H9 (cell line): ENCODE measurements around the gene SESTD1. TPM values are rescaled to one million over a fixed set of nuclear protein-coding genes. Genes with fewer than 3 reads are reported as not detected.

Source experiments
- DNase-seq: peaks from one replicate; pipeline ENCODE4 v3.0.0-alpha.2; 2017
- H2AFZ ChIP-seq: one replicate; pipeline ENCODE4 v1.6.1; 2013; ENCODE audit warnings: mild to moderate bottlenecking, low read length, control low read depth, moderate library complexity
- H2AK5ac ChIP-seq: 2 replicates; pipeline ENCODE4 v1.6.1; 2013; ENCODE audit warnings: low read length, control low read depth, mixed read lengths; ENCODE audit not compliant: insufficient read length
- H2BK120ac ChIP-seq: one replicate; pipeline ENCODE4 v1.6.1; 2013; ENCODE audit warnings: low read depth, mild to moderate bottlenecking, low read length, control low read depth, inconsistent platforms; ENCODE audit not compliant: poor library complexity, severe bottlenecking
- H2BK12ac ChIP-seq: 2 replicates; pipeline ENCODE4 v1.6.1; 2013; ENCODE audit warnings: low read length, control low read depth, mixed read lengths, low read depth; ENCODE audit not compliant: insufficient read length
- H2BK15ac ChIP-seq: 2 replicates; pipeline ENCODE4 v1.6.1; 2013; ENCODE audit warnings: low read depth, low read length, control low read depth
- H2BK20ac ChIP-seq: one replicate; pipeline ENCODE4 v1.6.1; 2013; ENCODE audit warnings: low read depth, mild to moderate bottlenecking, low read length, control low read depth, inconsistent platforms; ENCODE audit not compliant: poor library complexity, severe bottlenecking
- H2BK5ac ChIP-seq: 2 replicates; pipeline ENCODE4 v1.6.1; 2013; ENCODE audit warnings: low read length, control low read depth, mixed read lengths; ENCODE audit not compliant: insufficient read length
- H3K14ac ChIP-seq: 2 replicates; pipeline ENCODE4 v1.6.1; 2013; ENCODE audit warnings: low read length, control low read depth; ENCODE audit not compliant: insufficient read depth
- H3K18ac ChIP-seq: 2 replicates; pipeline ENCODE4 v1.6.1; 2013; ENCODE audit warnings: low read depth, mild to moderate bottlenecking, mixed read lengths, low read length, control low read depth; ENCODE audit not compliant: insufficient read length
- H3K23ac ChIP-seq: 2 replicates; pipeline ENCODE4 v1.6.1; 2013; ENCODE audit warnings: low read length, control low read depth, mixed read lengths, low read depth; ENCODE audit not compliant: insufficient read length
- H3K23me2 ChIP-seq: 2 replicates; pipeline ENCODE4 v1.6.1; 2013; ENCODE audit warnings: low read depth, mild to moderate bottlenecking, mixed read lengths, low read length, control low read depth; ENCODE audit not compliant: insufficient read length, poor library complexity, severe bottlenecking
- H3K27ac ChIP-seq: 2 replicates; pipeline ENCODE4 v1.5.1; 2013; ENCODE audit warnings: low read length, control low read depth, mixed read lengths, low read depth; ENCODE audit not compliant: insufficient read length
- H3K27me3 ChIP-seq: 2 replicates; pipeline ENCODE4 v1.6.1; 2013; ENCODE audit warnings: low read length, control low read depth, inconsistent platforms; ENCODE audit not compliant: insufficient read depth
- H3K4ac ChIP-seq: 2 replicates; pipeline ENCODE4 v1.6.1; 2013; ENCODE audit warnings: low read depth, mild to moderate bottlenecking, control low read depth, inconsistent platforms, low read length, moderate library complexity
- H3K4me1 ChIP-seq: 2 replicates; pipeline ENCODE4 v1.6.1; 2013; ENCODE audit warnings: low read length, control low read depth, inconsistent platforms; ENCODE audit not compliant: insufficient read depth
- H3K4me2 ChIP-seq: 2 replicates; pipeline ENCODE4 v1.6.1; 2013; ENCODE audit warnings: low read length, control low read depth, mixed read lengths; ENCODE audit not compliant: insufficient read length, insufficient read depth
- H3K56ac ChIP-seq: 2 replicates; pipeline ENCODE4 v1.6.1; 2013; ENCODE audit warnings: low read depth, mild to moderate bottlenecking, mixed read lengths, low read length, control low read depth; ENCODE audit not compliant: insufficient read length
- H3K79me1 ChIP-seq: 2 replicates; pipeline ENCODE4 v1.6.1; 2013; ENCODE audit warnings: low read depth, mild to moderate bottlenecking, moderate library complexity, low read length, control low read depth, inconsistent platforms; ENCODE audit not compliant: insufficient read depth, poor library complexity, severe bottlenecking
- H3K79me2 ChIP-seq: 2 replicates; pipeline ENCODE4 v1.6.1; 2013; ENCODE audit warnings: low read length, control low read depth, inconsistent platforms; ENCODE audit not compliant: insufficient read depth
- H3K9ac ChIP-seq: 2 replicates; pipeline ENCODE4 v1.6.1; 2013; ENCODE audit warnings: low read length, control low read depth, mixed read lengths; ENCODE audit not compliant: insufficient read length; ENCODE audit errors: extremely low read depth
- H3K9me3 ChIP-seq: one replicate; pipeline ENCODE4 v1.6.1; 2013; ENCODE audit warnings: low read depth, low read length, inconsistent platforms; ENCODE audit not compliant: control insufficient read depth
- H3T11ph ChIP-seq: one replicate; pipeline ENCODE4 v1.6.1; 2013; ENCODE audit warnings: mild to moderate bottlenecking, low read length, control low read depth, inconsistent platforms
- H4K20me1 ChIP-seq: one replicate; pipeline ENCODE4 v1.6.1; 2013; ENCODE audit not compliant: control insufficient read depth, insufficient read length, insufficient read depth
- H4K5ac ChIP-seq: 2 replicates; pipeline ENCODE4 v1.6.1; 2013; ENCODE audit warnings: low read depth, mild to moderate bottlenecking, mixed read lengths, low read length, control low read depth; ENCODE audit not compliant: insufficient read length
- H4K8ac ChIP-seq: replicated peaks from 2 replicates; pipeline ENCODE4 v1.6.1; 2013; ENCODE audit warnings: low read length, control low read depth, mixed read lengths, low read depth; ENCODE audit not compliant: insufficient read length
- H4K91ac ChIP-seq: 2 replicates; pipeline ENCODE4 v1.6.1; 2013; ENCODE audit warnings: low read depth, mild to moderate bottlenecking, moderate library complexity, mixed read lengths, low read length, control low read depth; ENCODE audit not compliant: insufficient read length
- H3K27ac Mint-ChIP-seq, 3 experiments: 2 replicates in 2 of 3; 3 replicates in 1 of 3; pipeline ENCODE4 v1.8.0; 2020 to 2021; ENCODE audit warnings: mixed read lengths in 3 of 3, mild to moderate bottlenecking in 1 of 3, moderate library complexity in 1 of 3
- H3K27me3 Mint-ChIP-seq: 2 replicates; pipeline ENCODE4 v1.8.0; 2021; ENCODE audit warnings: low read depth, mild to moderate bottlenecking, moderate library complexity, mixed read lengths
- H3K36me3 Mint-ChIP-seq, 3 experiments: 2 replicates in 2 of 3; 3 replicates in 1 of 3; pipeline ENCODE4 v1.8.0; 2020 to 2021; ENCODE audit warnings: low read depth in 3 of 3, mixed read lengths in 3 of 3; ENCODE audit not compliant: insufficient read depth in 1 of 3
- H3K4me1 Mint-ChIP-seq, 2 experiments: 2 replicates each; pipeline ENCODE4 v1.8.0; 2020; ENCODE audit warnings: mixed read lengths in 2 of 2
- H3K4me3 Mint-ChIP-seq, 2 experiments: 2 replicates in 1 of 2; 3 replicates in 1 of 2; pipeline ENCODE4 v1.8.0; 2020 to 2021; ENCODE audit warnings: mild to moderate bottlenecking in 2 of 2, mixed read lengths in 2 of 2, moderate library complexity in 1 of 2
- H3K9me3 Mint-ChIP-seq, 2 experiments: 2 replicates in 1 of 2; 3 replicates in 1 of 2; pipeline ENCODE4 v1.8.0; 2020; ENCODE audit warnings: mild to moderate bottlenecking in 2 of 2, mixed read lengths in 2 of 2, moderate library complexity in 1 of 2
- WGBS: extraction: QIAGEN DNeasy Blood & Tissue Kit; methylation state at CpG from one replicate; pipeline ENCODE4 v1.1.7; 2013; ENCODE audit warnings: missing lambda C conversion rate, low lambda C conversion rate, mixed read lengths; ENCODE audit not compliant: insufficient read length; ENCODE audit errors: extremely low coverage; 5-methylcytosine and 5-hydroxymethylcytosine counted together
- total RNA-seq: library from RNA; stranded (reverse); gene quantifications from 2 replicates; pipeline ENCODE4 v1.2.1, GENCODE V29; 2021
- TF ChIP-seq, protein P1 (sequence below): fragments of 200-600 bp; sonication (generic); conservative IDR thresholded peaks from 3 replicates; pipeline ENCODE4 v1.8.0; 2021; ENCODE audit warnings: antibody characterized with exemption, mild to moderate bottlenecking

Gene SESTD1
- total RNA-seq, 1 experiment from 2014 or later: 44.4 TPM

DNA sequence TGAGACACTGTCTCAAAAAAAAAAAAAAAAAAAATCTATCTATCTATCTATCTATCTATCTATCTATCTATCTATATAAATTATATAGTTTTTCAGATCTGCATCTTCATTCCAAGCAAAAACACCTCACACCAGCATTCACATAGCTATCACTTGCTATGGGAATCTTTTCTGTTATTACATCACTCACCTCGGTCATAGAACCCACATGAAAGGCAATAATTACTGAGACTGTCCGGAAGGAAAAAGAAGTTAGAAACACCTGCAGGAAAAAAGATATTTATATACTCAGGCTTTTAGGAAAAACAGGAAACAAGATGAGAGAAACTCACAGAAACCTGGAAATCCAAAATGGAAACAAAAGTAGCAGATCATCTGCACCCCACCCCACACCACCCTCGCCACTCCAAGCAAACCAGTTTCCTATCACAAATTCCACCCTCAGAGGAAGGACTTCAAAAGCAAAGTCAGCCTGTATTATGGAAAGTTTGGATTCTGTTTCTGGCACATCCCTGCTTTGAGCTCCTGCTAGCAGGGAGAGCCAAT, 192.7 kb downstream of the SESTD1 start:
- H3K14ac ChIP-seq: no peak overlapping the region
- H3K27ac Mint-ChIP-seq: no peak overlapping the region
- no peaks in the 10 kb centered on the region for H3K27me3 ChIP-seq
- H2BK15ac ChIP-seq: no peak overlapping the region
- no peak overlapping the region for H3K4me3 Mint-ChIP-seq
- H3K56ac ChIP-seq: no peak overlapping the region
- no peaks in the 10 kb centered on the region for H3K79me2 ChIP-seq
- H3K9me3 Mint-ChIP-seq: peaks cover 12 to 13% of the 10 kb centered on the region in 2 experiments
- no peak overlapping the region for H2AK5ac ChIP-seq
- no peaks in the 10 kb centered on the region for H3K23me2 ChIP-seq
- H3K9me3 ChIP-seq: peaks cover 3% of the 10 kb centered on the region
- no peak overlapping the region for H2BK5ac ChIP-seq
- no peaks in the 10 kb centered on the region for H3K4me1 ChIP-seq
- H3K27ac ChIP-seq: no peak overlapping the region
- H2BK120ac ChIP-seq: no peak overlapping the region
- no peaks in the 10 kb centered on the region for H3K79me1 ChIP-seq
- H3T11ph ChIP-seq: no peak overlapping the region
- no peak overlapping the region for H2AFZ ChIP-seq
- H3K4me2 ChIP-seq: no peak overlapping the region
- H3K18ac ChIP-seq: no peak overlapping the region
- no peaks in the 10 kb centered on the region for H4K20me1 ChIP-seq
- H2BK20ac ChIP-seq: no peak overlapping the region
- H3K27me3 Mint-ChIP-seq: no peaks in the 10 kb centered on the region
- H4K8ac ChIP-seq: no peak overlapping the region
- H3K23ac ChIP-seq: no peak overlapping the region
- no peak for DNase-seq
- WGBS: no CpG with 5 or more reads among the region's 3 CpGs
- no peak overlapping the region for H4K5ac ChIP-seq
- H3K4me1 Mint-ChIP-seq: no peaks in the 10 kb centered on the region
- no peak overlapping the region for H4K91ac ChIP-seq
- peaks cover 6 to 11% (median 8%) of the 10 kb centered on the region in 3 experiments; a peak in 6 of 7 replicates for H3K36me3 Mint-ChIP-seq
- no peak overlapping the region for H2BK12ac ChIP-seq
- TF ChIP-seq, protein P1, sequence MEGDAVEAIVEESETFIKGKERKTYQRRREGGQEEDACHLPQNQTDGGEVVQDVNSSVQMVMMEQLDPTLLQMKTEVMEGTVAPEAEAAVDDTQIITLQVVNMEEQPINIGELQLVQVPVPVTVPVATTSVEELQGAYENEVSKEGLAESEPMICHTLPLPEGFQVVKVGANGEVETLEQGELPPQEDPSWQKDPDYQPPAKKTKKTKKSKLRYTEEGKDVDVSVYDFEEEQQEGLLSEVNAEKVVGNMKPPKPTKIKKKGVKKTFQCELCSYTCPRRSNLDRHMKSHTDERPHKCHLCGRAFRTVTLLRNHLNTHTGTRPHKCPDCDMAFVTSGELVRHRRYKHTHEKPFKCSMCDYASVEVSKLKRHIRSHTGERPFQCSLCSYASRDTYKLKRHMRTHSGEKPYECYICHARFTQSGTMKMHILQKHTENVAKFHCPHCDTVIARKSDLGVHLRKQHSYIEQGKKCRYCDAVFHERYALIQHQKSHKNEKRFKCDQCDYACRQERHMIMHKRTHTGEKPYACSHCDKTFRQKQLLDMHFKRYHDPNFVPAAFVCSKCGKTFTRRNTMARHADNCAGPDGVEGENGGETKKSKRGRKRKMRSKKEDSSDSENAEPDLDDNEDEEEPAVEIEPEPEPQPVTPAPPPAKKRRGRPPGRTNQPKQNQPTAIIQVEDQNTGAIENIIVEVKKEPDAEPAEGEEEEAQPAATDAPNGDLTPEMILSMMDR: no peak
- H3K4ac ChIP-seq: no peak overlapping the region
- no peak overlapping the region for H3K9ac ChIP-seq
